IMR-90 (cell line): ENCODE measurements around the gene GCGR. TPM values are rescaled to one million over a fixed set of nuclear protein-coding genes. Genes with fewer than 3 reads are reported as not detected.

ENCODE experiments used
- ATAC-seq: fragments of 200-7000 bp; cut with Tn5 transposase; 2 replicates; pipeline ENCODE4 v1.9.1; 2020; ENCODE audit warnings: low read depth, mild to moderate bottlenecking, moderate library complexity
- BruUV-seq: library from RNA; stranded (reverse); fragments of 400-500 nt; replicated peaks from 2 replicates; lab custom pipeline; 2021; lab: Mats Ljungman, UMichigan
- CTCF ChIA-PET: fragments of 300-600 bp; formaldehyde crosslinking; extraction: SDS; loops from one replicate; lab custom pipeline; 2021; ENCODE audit warnings: antibody characterized with exemption; lab: Yijun Ruan, JAX
- POLR2A ChIA-PET: fragments of 300-600 bp; sonication (Branson Sonifier 250); formaldehyde crosslinking; loops from one replicate; lab custom pipeline; 2022; ENCODE audit warnings: antibody characterized with exemption; ENCODE audit not compliant: unreplicated experiment; lab: Charles Lee
- DNase-seq: peaks from one replicate; pipeline ENCODE4 v3.0.0; 2013
- H2AFZ ChIP-seq: replicated peaks from 2 replicates; pipeline ENCODE3; 2013; ENCODE audit warnings: low read length, mild to moderate bottlenecking; ENCODE audit not compliant: poor library complexity
- H2AK5ac ChIP-seq: 2 replicates; pipeline ENCODE4 v1.6.1; 2013; ENCODE audit warnings: low read depth, low read length, inconsistent platforms
- H2AK9ac ChIP-seq: replicated peaks from 2 replicates; pipeline ENCODE3; 2013; ENCODE audit warnings: mild to moderate bottlenecking, low read depth, low read length, moderate library complexity; ENCODE audit not compliant: poor library complexity
- H2BK120ac ChIP-seq: 2 replicates; pipeline ENCODE4 v1.6.1; 2013; ENCODE audit warnings: low read depth, low read length, inconsistent platforms
- H2BK15ac ChIP-seq: 3 replicates; pipeline ENCODE4 v1.6.1; 2013; ENCODE audit warnings: low read depth, low read length, inconsistent platforms
- H2BK20ac ChIP-seq: 2 replicates; pipeline ENCODE4 v1.6.1; 2013; ENCODE audit warnings: low read depth, mild to moderate bottlenecking, inconsistent platforms, low read length, moderate library complexity
- H2BK5ac ChIP-seq: 2 replicates; pipeline ENCODE4 v1.6.1; 2013; ENCODE audit warnings: mild to moderate bottlenecking, low read depth, low read length, inconsistent platforms; ENCODE audit not compliant: poor library complexity, severe bottlenecking
- H3K14ac ChIP-seq: replicated peaks from 2 replicates; pipeline ENCODE4 v1.6.1; 2013; ENCODE audit warnings: low read depth, low read length, inconsistent platforms
- H3K18ac ChIP-seq: 2 replicates; pipeline ENCODE4 v1.6.1; 2013; ENCODE audit warnings: low read depth, low read length, control low read depth
- H3K23ac ChIP-seq: 2 replicates; pipeline ENCODE4 v1.6.1; 2013; ENCODE audit warnings: low read depth, low read length, inconsistent platforms
- H3K27ac ChIP-seq: 2 replicates; pipeline ENCODE4 v1.5.1; 2013; ENCODE audit warnings: mild to moderate bottlenecking, control low read depth, low read length; ENCODE audit not compliant: insufficient read depth
- H3K27me3 ChIP-seq: 2 replicates; pipeline ENCODE4 v1.6.1; 2013; ENCODE audit warnings: low read length; ENCODE audit not compliant: control insufficient read depth, insufficient read depth
- H3K36me3 ChIP-seq: 2 replicates; pipeline ENCODE4 v1.6.1; 2013; ENCODE audit warnings: low read length, mixed read lengths; ENCODE audit not compliant: control insufficient read depth, insufficient read depth
- H3K4ac ChIP-seq: 2 replicates; pipeline ENCODE4 v1.6.1; 2013; ENCODE audit warnings: low read depth, low read length, inconsistent platforms
- H3K4me1 ChIP-seq: 2 replicates; pipeline ENCODE4 v1.6.1; 2013; ENCODE audit warnings: low read length, mixed read lengths; ENCODE audit not compliant: control insufficient read depth, insufficient read depth
- H3K4me2 ChIP-seq: 2 replicates; pipeline ENCODE4 v1.6.1; 2013; ENCODE audit warnings: low read depth, mild to moderate bottlenecking, control low read depth, low read length, moderate library complexity
- H3K4me3 ChIP-seq: 2 replicates; pipeline ENCODE4 v1.5.1; 2013; ENCODE audit warnings: low read depth, mild to moderate bottlenecking, control low read depth, low read length, moderate library complexity; ENCODE audit not compliant: insufficient read depth
- H3K56ac ChIP-seq: 2 replicates; pipeline ENCODE4 v1.6.1; 2013; ENCODE audit warnings: low read length, inconsistent platforms; ENCODE audit not compliant: insufficient read depth; ENCODE audit errors: extremely low read depth
- H3K79me1 ChIP-seq, 2 experiments: 2 replicates each; pipeline ENCODE4 v1.6.1; 2013; ENCODE audit warnings: low read length in 2 of 2, inconsistent platforms in 1 of 2, low read depth in 1 of 2
- H3K9ac ChIP-seq: 2 replicates; pipeline ENCODE4 v1.6.1; 2013; ENCODE audit warnings: low read depth, low read length, control low read depth
- H3K9me1 ChIP-seq: 2 replicates; pipeline ENCODE4 v1.6.1; 2013; ENCODE audit warnings: low read length, inconsistent platforms; ENCODE audit not compliant: insufficient read depth
- H3K9me3 ChIP-seq: 2 replicates; pipeline ENCODE4 v1.6.1; 2013; ENCODE audit warnings: low read length; ENCODE audit not compliant: control insufficient read depth, insufficient read depth
- H4K20me1 ChIP-seq: 2 replicates; pipeline ENCODE4 v1.6.1; 2013; ENCODE audit warnings: low read length, inconsistent platforms; ENCODE audit not compliant: insufficient read depth
- H4K5ac ChIP-seq: 2 replicates; pipeline ENCODE4 v1.6.1; 2013; ENCODE audit warnings: mild to moderate bottlenecking, low read depth, low read length, control low read depth
- H4K8ac ChIP-seq, 2 experiments: 2 replicates each; pipeline ENCODE4 v1.6.1; 2013; ENCODE audit warnings: low read depth in 2 of 2, low read length in 2 of 2, control low read depth in 1 of 2, inconsistent platforms in 1 of 2
- H4K91ac ChIP-seq: 2 replicates; pipeline ENCODE4 v1.6.1; 2013; ENCODE audit warnings: low read depth, low read length, inconsistent platforms; ENCODE audit not compliant: insufficient read depth
- CEBPB ChIP-seq: IDR thresholded peaks from 2 replicates; pipeline ENCODE4 v1.6.1; 2012; ENCODE audit warnings: low read depth, low read length, improper control_type of control experiment
- CHD1 ChIP-seq: IDR thresholded peaks from 2 replicates; pipeline ENCODE4 v1.6.1; 2012; ENCODE audit warnings: low read depth, low read length, improper control_type of control experiment
- FOS ChIP-seq: fragments of 150-350 bp; IDR thresholded peaks from 2 replicates; pipeline ENCODE4 v1.6.1; 2016; ENCODE audit warnings: low read depth, low read length
- MAFK ChIP-seq: IDR thresholded peaks from 2 replicates; pipeline ENCODE4 v1.6.1; 2012; ENCODE audit warnings: low read depth, low read length, improper control_type of control experiment
- NFE2L2 ChIP-seq: fragments of 150-350 bp; IDR thresholded peaks from 2 replicates; pipeline ENCODE4 v1.6.1; 2016; ENCODE audit warnings: low read depth, mild to moderate bottlenecking, low read length
- POLR2A ChIP-seq: IDR thresholded peaks from 2 replicates; pipeline ENCODE4 v1.6.1; 2012; ENCODE audit warnings: mild to moderate bottlenecking, low read depth, low read length
- SMC3 ChIP-seq: fragments of 150-350 bp; IDR thresholded peaks from 2 replicates; pipeline ENCODE4 v1.6.1; 2016; ENCODE audit warnings: low read depth, mild to moderate bottlenecking, antibody characterized with exemption, low read length, moderate library complexity
- USF2 ChIP-seq: fragments of 150-350 bp; IDR thresholded peaks from 2 replicates; pipeline ENCODE4 v1.6.1; 2017; ENCODE audit warnings: mild to moderate bottlenecking, antibody characterized with exemption, low read length, low read depth
- WGBS, 2 experiments: methylation state at CpG; one replicate each; pipeline versions ENCODE4 v1.1.5 to v1.1.7; 2013; ENCODE audit warnings: missing lambda C conversion rate in 2 of 2; ENCODE audit not compliant: insufficient read length in 1 of 2; ENCODE audit errors: extremely low coverage in 2 of 2; 5-methylcytosine and 5-hydroxymethylcytosine counted together
- dilution Hi-C: fragments of 300-500 bp; cut with HindIII; formaldehyde crosslinking; loops from one replicate; pipeline ENCODE4 v1.14.3; 2018; ENCODE audit warnings: low sequenced_read_pairs; ENCODE audit not compliant: unreplicated experiment
- in situ Hi-C: fragments of 300-500 bp; cut with MboI; formaldehyde crosslinking; loops from 3 replicates; pipeline ENCODE4 v1.14.3; 2019; ENCODE audit warnings: low sequenced_read_pairs, inconsistent platforms, mixed read lengths
- intact Hi-C: fragments of 100-400 bp; cut with micrococcal nuclease; formaldehyde crosslinking; loops from 2 replicates; pipeline ENCODE4 v1.10.0; 2022
- polyA plus RNA-seq, 3 experiments: library from polyadenylated mRNA; depleted of rRNA; stranded (reverse); fragments of >200 nt; gene quantifications; 2 replicates each; pipeline ENCODE4 v1.2.3, GENCODE V29; 2012; ENCODE audit warnings: low replicate concordance in 1 of 3
- total RNA-seq: library from RNA; depleted of rRNA; stranded (reverse); fragments of >200 nt; gene quantifications from 2 replicates; pipeline ENCODE4 v1.2.3, GENCODE V29; 2012
- TF ChIP-seq, protein P1 (sequence below): conservative IDR thresholded peaks from 2 replicates; pipeline ENCODE4 v1.5.1; 2012; ENCODE audit warnings: mild to moderate bottlenecking, low read depth, low read length, improper control_type of control experiment

GCGR gene
- total and polyA plus RNA-seq, 2 of the 4 experiments (the other 2 are of a cell fraction) = not detected

DNA sequence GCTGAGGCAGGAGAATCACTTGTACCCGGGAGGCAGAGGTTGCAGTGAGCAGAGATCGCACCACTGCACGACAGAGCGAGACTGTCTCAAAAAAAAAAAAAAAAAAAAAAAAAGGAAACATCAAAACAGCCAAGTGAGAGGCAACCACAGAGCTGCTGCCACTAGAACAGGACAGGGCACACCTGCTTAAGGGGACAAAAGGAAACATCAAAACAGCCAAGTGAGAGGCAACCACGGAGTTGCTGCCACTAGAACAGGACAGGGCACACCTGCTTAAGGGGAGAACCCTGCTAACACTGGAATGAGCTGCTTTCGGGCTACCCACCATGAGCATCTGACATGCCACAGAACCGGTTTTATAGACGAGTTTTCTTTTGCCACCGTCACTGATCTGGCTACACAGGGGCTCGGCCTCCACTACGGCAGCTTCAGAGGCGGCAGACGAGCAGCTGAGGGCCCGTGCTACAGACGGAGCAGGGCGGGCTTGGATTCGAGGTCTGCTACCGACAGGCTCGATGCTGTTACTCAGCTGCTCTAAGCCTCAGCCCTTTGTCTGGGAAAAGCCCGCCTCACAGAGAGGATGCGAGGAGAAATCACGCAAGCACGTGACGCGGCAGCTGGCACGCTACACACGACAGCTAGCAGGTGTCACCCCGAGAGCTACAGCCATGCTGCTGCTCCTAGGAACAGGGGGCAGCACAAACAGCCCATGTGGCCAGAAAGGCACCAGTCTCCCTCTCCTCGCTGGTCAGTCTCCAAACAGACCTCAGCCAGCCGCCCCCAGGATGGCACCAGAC is 54.4 kb downstream of the GCGR start:
- intact Hi-C loops (no loop called here), dilution Hi-C loops (no loop called here), in situ Hi-C loops (no loop called here)
- Histone ChIP-seq H3K4me2 (peak overlapping the region; percentile 98; the same call in 1 of the 2 replicates), H3K18ac (no peak overlapping the region), H3K36me3 (peaks cover 46% of the 10 kb centered on the region), H2AFZ (peak overlapping the region; percentile 43), H4K91ac (no peak overlapping the region), H2BK5ac (no peak overlapping the region), H4K20me1 (peaks cover 53% of the 10 kb centered on the region), H3K4ac (no peak overlapping the region), H4K8ac (no peak overlapping the region), H2BK120ac (no peak overlapping the region), H2AK9ac (peak overlapping the region; percentile 67), H3K56ac (no peak overlapping the region), H3K9me1 (peaks cover 20% of the 10 kb centered on the region), H4K5ac (no peak overlapping the region), H3K27me3 (no peaks in the 10 kb centered on the region), H3K23ac (peak overlapping the region; percentile 94), H3K79me1 (peaks cover 17 to 68% of the 10 kb centered on the region in 2 experiments), H3K4me3 (peak overlapping the region; percentile 82; the same call in 1 of the 2 replicates), H2BK15ac (no peak overlapping the region), H3K9me3 (no peaks in the 10 kb centered on the region), H3K4me1 (peaks cover 18% of the 10 kb centered on the region), H3K14ac (no peak overlapping the region), H2AK5ac (0 out of 2 replicates have a peak overlapping the region, but pooled peaks have one; percentile 86), H3K9ac (no peak overlapping the region; the same call in 1 of the 2 replicates), H2BK20ac (no peak overlapping the region), H3K27ac (no peak overlapping the region)
- ChIA-PET CTCF (no interaction called here), POLR2A (interaction anchor here (0.5 kb wide), 1 partner anchor 34 kb away, joined by 3 read pairs; no protein-coding TSS in a partner anchor)
- DNase-seq (no peak), ATAC-seq (no peak)
- 94% methylated on average over 24 of the region's 30 CpGs; no CpG with 5 or more reads in 1 of the 2 experiments for WGBS, 2 experiments
- TF ChIP-seq USF2 = no peak
- TF ChIP-seq POLR2A = no peak
- no peak for TF ChIP-seq NFE2L2
- no peak for TF ChIP-seq SMC3
- TF ChIP-seq CEBPB = no peak
- no peak for TF ChIP-seq MAFK
- TF ChIP-seq CHD1 = no peak
- no peak for TF ChIP-seq FOS
- TF ChIP-seq, protein P1, sequence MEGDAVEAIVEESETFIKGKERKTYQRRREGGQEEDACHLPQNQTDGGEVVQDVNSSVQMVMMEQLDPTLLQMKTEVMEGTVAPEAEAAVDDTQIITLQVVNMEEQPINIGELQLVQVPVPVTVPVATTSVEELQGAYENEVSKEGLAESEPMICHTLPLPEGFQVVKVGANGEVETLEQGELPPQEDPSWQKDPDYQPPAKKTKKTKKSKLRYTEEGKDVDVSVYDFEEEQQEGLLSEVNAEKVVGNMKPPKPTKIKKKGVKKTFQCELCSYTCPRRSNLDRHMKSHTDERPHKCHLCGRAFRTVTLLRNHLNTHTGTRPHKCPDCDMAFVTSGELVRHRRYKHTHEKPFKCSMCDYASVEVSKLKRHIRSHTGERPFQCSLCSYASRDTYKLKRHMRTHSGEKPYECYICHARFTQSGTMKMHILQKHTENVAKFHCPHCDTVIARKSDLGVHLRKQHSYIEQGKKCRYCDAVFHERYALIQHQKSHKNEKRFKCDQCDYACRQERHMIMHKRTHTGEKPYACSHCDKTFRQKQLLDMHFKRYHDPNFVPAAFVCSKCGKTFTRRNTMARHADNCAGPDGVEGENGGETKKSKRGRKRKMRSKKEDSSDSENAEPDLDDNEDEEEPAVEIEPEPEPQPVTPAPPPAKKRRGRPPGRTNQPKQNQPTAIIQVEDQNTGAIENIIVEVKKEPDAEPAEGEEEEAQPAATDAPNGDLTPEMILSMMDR = no peak
- no TSS peak for BruUV-seq
